ENCODE measurements around the gene SPG7.

GRCh38 chr16:89544713-89545043 is 36.5 kb downstream of the SPG7 start:
- TF ChIP-seq POLR2A (IDR thresholded peaks at IDR 0.05; ENCODE audit: low read depth, low read length) (no peak), PAX5 (IDR thresholded peaks at IDR 0.05; ENCODE audit: insufficient read depth, low read length, severe bottlenecking) (no peak), TAF1 (IDR thresholded peaks at IDR 0.05; ENCODE audit: low read depth, low read length) (no peak), SPI1 (IDR thresholded peaks at IDR 0.05; ENCODE audit: low read depth, low read length) (no peak)
